Measurements from ENCODE around the gene SERPINB3.

- no peak for TF ChIP-seq EZH2 (IDR thresholded peaks at IDR 0.05; ENCODE audit: borderline replicate concordance, insufficient read depth, low read depth, low read length, poor library complexity, severe bottlenecking)
- TF ChIP-seq CTCF (IDR thresholded peaks at IDR 0.05) = no peak
These were observed 22.2 kb upstream of the SERPINB3 start for GRCh38 chr18:63683890-63684289.

Measured in B cell (primary cell).